Mesenchymal stem cell (in vitro differentiated cells and primary cell): ENCODE results near the gene MBD6.

ENCODE experiments used
- DNase-seq: peaks from one replicate; pipeline ENCODE4 v3.0.0-alpha.2; 2013
- H2AFZ ChIP-seq: one replicate; pipeline ENCODE4 v1.6.1; 2013; ENCODE audit warnings: low read depth, mild to moderate bottlenecking, control low read depth, inconsistent platforms, low read length, moderate library complexity
- H2AK5ac ChIP-seq: 2 replicates; pipeline ENCODE4 v1.6.1; 2013; ENCODE audit warnings: low read length, moderate library complexity, mild to moderate bottlenecking, inconsistent platforms; ENCODE audit not compliant: severe bottlenecking
- H2BK120ac ChIP-seq: one replicate; pipeline ENCODE4 v1.6.1; 2013; ENCODE audit warnings: low read depth, mild to moderate bottlenecking, inconsistent platforms, low read length, moderate library complexity
- H2BK12ac ChIP-seq, 2 experiments: one replicate each; pipeline ENCODE4 v1.6.1; 2013; ENCODE audit warnings: inconsistent platforms in 2 of 2, low read length in 2 of 2, mild to moderate bottlenecking in 2 of 2, moderate library complexity in 2 of 2, control low read depth in 1 of 2
- H2BK15ac ChIP-seq: one replicate; pipeline ENCODE4 v1.6.1; 2013; ENCODE audit warnings: mild to moderate bottlenecking, low read depth, inconsistent platforms; ENCODE audit not compliant: poor library complexity, severe bottlenecking
- H2BK5ac ChIP-seq: 2 replicates; pipeline ENCODE4 v1.6.1; 2013; ENCODE audit warnings: low read depth, mild to moderate bottlenecking, low read length, control low read depth, inconsistent platforms; ENCODE audit not compliant: poor library complexity, severe bottlenecking
- H3K14ac ChIP-seq, 2 experiments: one replicate each; pipeline ENCODE4 v1.6.1; 2013; ENCODE audit warnings: inconsistent platforms in 2 of 2, low read length in 2 of 2, control low read depth in 1 of 2, mild to moderate bottlenecking in 1 of 2, moderate library complexity in 1 of 2
- H3K18ac ChIP-seq, 2 experiments: one replicate each; pipeline ENCODE4 v1.6.1; 2013; ENCODE audit warnings: inconsistent platforms in 2 of 2, low read length in 2 of 2, control low read depth in 1 of 2, low read depth in 1 of 2, mild to moderate bottlenecking in 1 of 2
- H3K23ac ChIP-seq, 2 experiments: one replicate each; pipeline ENCODE4 v1.6.1; 2013; ENCODE audit warnings: inconsistent platforms in 2 of 2, low read length in 2 of 2, mild to moderate bottlenecking in 2 of 2, moderate library complexity in 2 of 2, control low read depth in 1 of 2
- H3K27ac ChIP-seq: 2 replicates; pipeline ENCODE4 v1.5.1; 2013; ENCODE audit warnings: mild to moderate bottlenecking, moderate library complexity, low read length, control low read depth, inconsistent platforms; ENCODE audit not compliant: poor library complexity, severe bottlenecking
- H3K27me3 ChIP-seq, 2 experiments: 2 replicates each; pipeline versions ENCODE4 v1.6.1 to v1.7.0; 2013; ENCODE audit warnings: low read length in 2 of 2, mild to moderate bottlenecking in 2 of 2, moderate library complexity in 2 of 2, control low read depth in 1 of 2, inconsistent platforms in 1 of 2; ENCODE audit not compliant: control insufficient read depth in 1 of 2, insufficient read depth in 1 of 2
- H3K36me3 ChIP-seq, 2 experiments: 2 replicates each; pipeline versions ENCODE4 v1.6.1 to v1.7.0; 2013; ENCODE audit warnings: low read length in 2 of 2, control low read depth in 1 of 2, inconsistent platforms in 1 of 2, low read depth in 1 of 2, mild to moderate bottlenecking in 1 of 2; ENCODE audit not compliant: insufficient read depth in 2 of 2, control insufficient read depth in 1 of 2
- H3K4ac ChIP-seq, 2 experiments: one replicate each; pipeline ENCODE4 v1.6.1; 2013; ENCODE audit warnings: inconsistent platforms in 2 of 2, low read length in 2 of 2, mild to moderate bottlenecking in 2 of 2, moderate library complexity in 2 of 2, control low read depth in 1 of 2, low read depth in 1 of 2
- H3K4me1 ChIP-seq: 2 replicates; pipeline ENCODE4 v1.6.1; 2013; ENCODE audit warnings: low read depth, low read length, control low read depth; ENCODE audit not compliant: control insufficient read depth, insufficient read depth
- H3K4me2 ChIP-seq: 2 replicates; pipeline ENCODE4 v1.6.1; 2013; ENCODE audit warnings: low read length, mild to moderate bottlenecking, inconsistent platforms; ENCODE audit not compliant: poor library complexity, severe bottlenecking
- H3K4me3 ChIP-seq, 2 experiments: 2 replicates each; pipeline versions ENCODE4 v1.5.1 to v1.7.0; 2013; ENCODE audit warnings: low read length in 2 of 2, mild to moderate bottlenecking in 2 of 2, control low read depth in 1 of 2, low read depth in 1 of 2; ENCODE audit not compliant: insufficient read depth in 1 of 2
- H3K79me1 ChIP-seq: replicated peaks from 2 replicates; pipeline ENCODE4 v1.6.1; 2013; ENCODE audit warnings: mild to moderate bottlenecking, control low read depth, low read length, inconsistent platforms; ENCODE audit not compliant: poor library complexity, severe bottlenecking
- H3K9ac ChIP-seq: 2 replicates; pipeline ENCODE4 v1.7.0; 2013; ENCODE audit warnings: mild to moderate bottlenecking, low read length, moderate library complexity
- H3K9me3 ChIP-seq: 2 replicates; pipeline ENCODE4 v1.7.0; 2013; ENCODE audit warnings: mild to moderate bottlenecking, low read length; ENCODE audit not compliant: control insufficient read depth
- H4K8ac ChIP-seq: one replicate; pipeline ENCODE4 v1.6.1; 2013; ENCODE audit warnings: inconsistent platforms, mild to moderate bottlenecking, low read length, moderate library complexity
- H4K91ac ChIP-seq: one replicate; pipeline ENCODE4 v1.6.1; 2013; ENCODE audit warnings: mild to moderate bottlenecking, low read length, inconsistent platforms
- WGBS: methylation state at CpG from one replicate; pipeline ENCODE4 v1.1.7; 2013; ENCODE audit warnings: mixed read lengths; 5-methylcytosine and 5-hydroxymethylcytosine counted together

Gene MBD6

GRCh38 chr12:57518920-57519795 is 3.5 kb upstream of the MBD6 start:
- peaks cover 26 to 50% of the 10 kb centered on the region in 2 experiments for H3K36me3 ChIP-seq
- H3K4me1 ChIP-seq: peaks cover 21% of the 10 kb centered on the region
- WGBS: 33% methylated on average over 7 of the region's 7 CpGs
- H2BK15ac ChIP-seq: no peak overlapping the region
- H2AK5ac ChIP-seq: no peak overlapping the region
- no peaks in the 10 kb centered on the region for H3K27me3 ChIP-seq
- H2AFZ ChIP-seq: no peak overlapping the region
- no peak overlapping the region for H2BK12ac ChIP-seq
- peak; percentile 43 for DNase-seq
- H3K4ac ChIP-seq: peak overlapping the region; percentile 14 to 15
- H3K4me3 ChIP-seq: peak overlapping the region; percentile 66 to 94
- peak overlapping the region in 1 of 2 experiments; percentile 82 for H3K14ac ChIP-seq
- no peak overlapping the region for H2BK5ac ChIP-seq
- peak overlapping the region; percentile 95 for H3K27ac ChIP-seq
- no peak overlapping the region for H3K23ac ChIP-seq
- H3K9ac ChIP-seq: peak overlapping the region; percentile 98
- no peaks in the 10 kb centered on the region for H3K9me3 ChIP-seq
- H3K4me2 ChIP-seq: peak overlapping the region; percentile 71
- peak overlapping the region; percentile 19 for H4K91ac ChIP-seq
- peak overlapping the region in 1 of 2 experiments; percentile 94 for H3K18ac ChIP-seq
- H4K8ac ChIP-seq: no peak overlapping the region
- H2BK120ac ChIP-seq: no peak overlapping the region
- peaks cover 5% of the 10 kb centered on the region for H3K79me1 ChIP-seq

GRCh38 chr12:57519796-57520052 is 2.9 kb upstream of the MBD6 start:
- peak overlapping the region; percentile 19 for H4K91ac ChIP-seq
- H3K27ac ChIP-seq: peak overlapping the region; percentile 95
- no peak overlapping the region for H2AFZ ChIP-seq
- H3K27me3 ChIP-seq: no peaks in the 10 kb centered on the region
- WGBS: 0% methylated on average over 8 of the region's 8 CpGs
- H3K23ac ChIP-seq: peak overlapping the region in 1 of 2 experiments; percentile 10
- peak overlapping the region; percentile 71 for H3K4me2 ChIP-seq
- H2BK12ac ChIP-seq: peak overlapping the region in 1 of 2 experiments; percentile 78
- H3K36me3 ChIP-seq: peaks cover 27 to 50% of the 10 kb centered on the region in 2 experiments
- H3K9ac ChIP-seq: peak overlapping the region; percentile 98
- H3K18ac ChIP-seq: peak overlapping the region; percentile 94 to 95
- H3K14ac ChIP-seq: peak overlapping the region in 1 of 2 experiments; percentile 84
- peaks cover 3% of the 10 kb centered on the region for H3K79me1 ChIP-seq
- H4K8ac ChIP-seq: peak overlapping the region; percentile 76
- H3K4me3 ChIP-seq: peak overlapping the region; percentile 66 to 94
- H2BK120ac ChIP-seq: no peak overlapping the region
- no peak for DNase-seq
- peaks cover 25% of the 10 kb centered on the region for H3K4me1 ChIP-seq
- H2BK5ac ChIP-seq: peak overlapping the region; percentile 74
- peak overlapping the region; percentile 10 to 74 for H3K4ac ChIP-seq
- no peak overlapping the region for H2BK15ac ChIP-seq
- no peaks in the 10 kb centered on the region for H3K9me3 ChIP-seq
- peak overlapping the region; percentile 2 for H2AK5ac ChIP-seq

- H2BK120ac ChIP-seq: peak within 1 kb of the TSS; percentile 93
- H2BK12ac ChIP-seq: peak within 1 kb of the TSS in 1 of 2 experiments; percentile 78
- H2AFZ ChIP-seq: no peak within 1 kb of the TSS
- peak within 1 kb of the TSS in 1 of 2 experiments; percentile 10 for H3K23ac ChIP-seq
- H3K9me3 ChIP-seq: no peaks in the 10 kb centered on the region
- peak within 1 kb of the TSS; percentile 73 for H3K4me2 ChIP-seq
- peak within 1 kb of the TSS in 1 of 2 experiments; percentile 84 for H3K14ac ChIP-seq
- peak within 1 kb of the TSS; percentile 98 for H3K9ac ChIP-seq
- H3K4me3 ChIP-seq: peak within 1 kb of the TSS; percentile 66 to 94
- H3K4ac ChIP-seq: peak within 1 kb of the TSS; percentile 74 to 94
- peak within 1 kb of the TSS; percentile 97 for H2BK15ac ChIP-seq
- peak; percentile 99 for DNase-seq
- peak within 1 kb of the TSS; percentile 74 for H2BK5ac ChIP-seq
- H4K91ac ChIP-seq: peak within 1 kb of the TSS; percentile 19
- peak within 1 kb of the TSS; percentile 47 for H2AK5ac ChIP-seq
- peaks cover 27 to 50% of the 10 kb centered on the region in 2 experiments for H3K36me3 ChIP-seq
- H3K27ac ChIP-seq: peak within 1 kb of the TSS; percentile 99
- peak within 1 kb of the TSS; percentile 94 to 98 for H3K18ac ChIP-seq
- H3K79me1 ChIP-seq: no peaks in the 10 kb centered on the region
- under 1% methylated on average over 42 of the region's 52 CpGs for WGBS
- H4K8ac ChIP-seq: peak within 1 kb of the TSS; percentile 76
- no peaks in the 10 kb centered on the region for H3K27me3 ChIP-seq
- H3K4me1 ChIP-seq: peaks cover 27% of the 10 kb centered on the region
These were observed 2.4 kb upstream of the MBD6 start, which contains the start of gene DDIT3 for GRCh38 chr12:57520053-57520818. Gene DDIT3 (minus strand): TSS chr12:57520514. CDS start chr12:57517406, 3,108 bp downstream.
